CD14-positive monocyte (primary cell): Measurements from ENCODE around the gene UBXN1. TPM values are rescaled to one million over a fixed set of nuclear protein-coding genes. Genes with fewer than 3 reads are reported as not detected.
A peak's percentile ranks its signal among the peaks of the same experiment; 100 is the strongest.
"Not testable (repeated sequence)": the region's sequence is repeated elsewhere in the genome, so short reads cannot be mapped to it uniquely, and the experiment has no call there.

Source experiments
- DNase-seq, 3 donors: peaks; one replicate each; pipeline ENCODE4 v3.0.0-alpha.2; 2011 to 2022
- H2AFZ ChIP-seq: 2 replicates; pipeline ENCODE4 v1.6.0; 2012; ENCODE audit warnings: mild to moderate bottlenecking, low read depth, low read length, inconsistent platforms; ENCODE audit not compliant: insufficient read depth, poor library complexity, severe bottlenecking
- H3K27ac ChIP-seq, 2 donors: 1 replicate in 1 of 2; 2 replicates in 1 of 2; pipeline ENCODE4 v1.5.1; 2012 to 2013; ENCODE audit warnings: low read length in 2 of 2, control low read depth in 1 of 2, inconsistent platforms in 1 of 2, low read depth in 1 of 2, mild to moderate bottlenecking in 1 of 2
- H3K27me3 ChIP-seq, 2 donors: one replicate each; pipeline versions ENCODE4 v1.6.0 to v1.6.1; 2011 to 2013; ENCODE audit warnings: low read length in 2 of 2; ENCODE audit not compliant: control insufficient read depth in 2 of 2, insufficient read depth in 2 of 2
- H3K36me3 ChIP-seq, 2 donors: replicated peaks in 1 of 2; 1 replicate in 1 of 2; 2 replicates in 1 of 2; pipeline versions ENCODE4 v1.5.1 to v1.6.1; 2012 to 2013; ENCODE audit warnings: low read length in 2 of 2, control low read depth in 1 of 2, inconsistent platforms in 1 of 2, mild to moderate bottlenecking in 1 of 2; ENCODE audit not compliant: insufficient read depth in 2 of 2, control insufficient read depth in 1 of 2
- H3K4me1 ChIP-seq, 2 donors: 1 replicate in 1 of 2; 2 replicates in 1 of 2; pipeline versions ENCODE4 v1.5.1 to v1.6.1; 2012 to 2013; ENCODE audit warnings: low read length in 2 of 2, control low read depth in 1 of 2, inconsistent platforms in 1 of 2, mild to moderate bottlenecking in 1 of 2, moderate library complexity in 1 of 2; ENCODE audit not compliant: insufficient read depth in 2 of 2, control insufficient read depth in 1 of 2
- H3K4me2 ChIP-seq: replicated peaks from 2 replicates; pipeline ENCODE3; 2012; ENCODE audit warnings: low read length, moderate library complexity, mild to moderate bottlenecking; ENCODE audit not compliant: poor library complexity, severe bottlenecking; ENCODE audit errors: extremely low read depth
- H3K4me3 ChIP-seq, 3 experiments: fragments of 200-600 bp in 1 of 3; sonication (generic) in 1 of 3; replicated peaks in 1 of 3; 1 replicate in 2 of 3; 2 replicates in 1 of 3; pipeline ENCODE4 v1.5.1; 2011 to 2013; ENCODE audit warnings: low read length in 3 of 3, mild to moderate bottlenecking in 3 of 3, control low read depth in 2 of 3, low read depth in 2 of 3, inconsistent platforms in 1 of 3, moderate library complexity in 1 of 3
- H3K79me2 ChIP-seq: 2 replicates; pipeline ENCODE4 v1.6.0; 2012; ENCODE audit warnings: mild to moderate bottlenecking, control low read depth, inconsistent platforms, low read length, moderate library complexity; ENCODE audit not compliant: insufficient read depth
- H3K9ac ChIP-seq: 2 replicates; pipeline ENCODE4 v1.6.0; 2017; ENCODE audit warnings: low read length, mild to moderate bottlenecking; ENCODE audit not compliant: insufficient read depth, poor library complexity, severe bottlenecking
- H3K9me3 ChIP-seq, 2 donors: replicated peaks in 1 of 2; 1 replicate in 1 of 2; 2 replicates in 1 of 2; pipeline versions ENCODE4 v1.5.1 to v1.6.1; 2012 to 2013; ENCODE audit warnings: low read length in 2 of 2, control low read depth in 1 of 2; ENCODE audit not compliant: control insufficient read depth in 1 of 2, insufficient read depth in 1 of 2
- H4K20me1 ChIP-seq: 2 replicates; pipeline ENCODE4 v1.6.0; 2012; ENCODE audit warnings: mild to moderate bottlenecking, low read length, control low read depth, moderate library complexity; ENCODE audit not compliant: insufficient read depth
- H3K27ac Mint-ChIP-seq, 7 donors: one replicate each; pipeline ENCODE4 v1.8.0; 2020; ENCODE audit warnings: mild to moderate bottlenecking in 7 of 7, mixed read lengths in 7 of 7, moderate library complexity in 6 of 7, inconsistent platforms in 2 of 7
- H3K27me3 Mint-ChIP-seq, 3 donors: one replicate each; pipeline ENCODE4 v1.8.0; 2021 to 2022; ENCODE audit warnings: low read depth in 3 of 3, mild to moderate bottlenecking in 3 of 3, mixed read lengths in 3 of 3, moderate library complexity in 3 of 3, inconsistent platforms in 1 of 3
- H3K36me3 Mint-ChIP-seq, 2 donors: one replicate each; pipeline ENCODE4 v1.8.0; 2020; ENCODE audit warnings: mixed read lengths in 2 of 2, inconsistent platforms in 1 of 2, mild to moderate bottlenecking in 1 of 2
- H3K4me1 Mint-ChIP-seq: one replicate; pipeline ENCODE4 v1.8.0; 2020; ENCODE audit warnings: mild to moderate bottlenecking, mixed read lengths
- H3K4me3 Mint-ChIP-seq, 2 donors: one replicate each; pipeline ENCODE4 v1.8.0; 2020; ENCODE audit warnings: mild to moderate bottlenecking in 2 of 2, mixed read lengths in 2 of 2, moderate library complexity in 1 of 2
- H3K9me3 Mint-ChIP-seq, 7 donors: one replicate each; pipeline ENCODE4 v1.8.0; 2020 to 2022; ENCODE audit warnings: mixed read lengths in 7 of 7, mild to moderate bottlenecking in 6 of 7, moderate library complexity in 6 of 7, inconsistent platforms in 2 of 7
- CTCF ChIP-seq: fragments of 200-600 bp; IDR thresholded peaks from one replicate; pipeline ENCODE4 v1.8.0; 2022; ENCODE audit warnings: antibody characterized with exemption, mild to moderate bottlenecking
- WGBS: methylation state at CpG from one replicate; pipeline ENCODE4 v1.1.5; 2013; ENCODE audit warnings: missing lambda C conversion rate; ENCODE audit not compliant: insufficient coverage; 5-methylcytosine and 5-hydroxymethylcytosine counted together
- intact Hi-C, 2 donors: fragments of 100-400 bp; cut with micrococcal nuclease; formaldehyde crosslinking; loops; one replicate each; pipeline versions ENCODE4 v1.15.0 to v1.15.1; 2023
- polyA plus RNA-seq, 3 donors: library from polyadenylated mRNA; depleted of rRNA in 1 of 3; unstranded in 2 of 3; stranded (reverse) in 1 of 3; fragments of 300-500 nt in 2 of 3; fragments of >200 nt in 1 of 3; fragmentation: Illumina TruSeq in 2 of 3; gene quantifications; 1 replicate in 2 of 3; 2 replicates in 1 of 3; pipeline ENCODE4 v1.2.3, GENCODE V29; 2012 to 2021

The UBXN1 gene
- polyA plus RNA-seq, 3 donors, result 93.9 to 147 (median 106) TPM

- Histone ChIP-seq H3K4me3 (peak overlapping the region in 1 of 3 experiments; percentile 97), H2AFZ (peak overlapping the region; percentile 17), H4K20me1 (no peaks in the 10 kb centered on the region), H3K79me2 (peaks cover 30% of the 10 kb centered on the region), H3K9ac (no peak overlapping the region), H3K27me3 (no peaks in the 10 kb centered on the region), H3K4me1 (peaks cover 11 to 14% of the 10 kb centered on the region in 2 donors), H3K36me3 (peaks cover 6% of the 10 kb centered on the region in 2 donors), H3K4me2 (peak overlapping the region; percentile 99), H3K27ac (no peak overlapping the region), H3K9me3 (no peaks in the 10 kb centered on the region)
- H3K4me1 Mint-ChIP-seq, result peaks cover 21% of the 10 kb centered on the region
- no CpG with 5 or more reads among the region's 11 CpGs for WGBS
- intact Hi-C loops, result loop anchor here (5.0 kb wide), 2 partner anchors 53 to 62 kb away; partner anchors contain the start of genes BSCL2 (in 1 of the 2), GNG3 (in 1 of the 2) and TUT1 (in 1 of the 2)
- peaks cover 0 to 3% (median 0%) of the 10 kb centered on the region in 3 donors for H3K27me3 Mint-ChIP-seq
- H3K27ac Mint-ChIP-seq, result peak overlapping the region in 3 of 7 donors; percentile 15 to 66 (median 46)
- no peaks in the 10 kb centered on the region for H3K9me3 Mint-ChIP-seq
- TF ChIP-seq CTCF, result no peak
- H3K4me3 Mint-ChIP-seq, result peak overlapping the region in 1 of 2 donors; percentile 87
- H3K36me3 Mint-ChIP-seq, result peaks cover 5 to 10% of the 10 kb centered on the region in 2 donors
- no peak for DNase-seq
Observed at GRCh38 chr11:62654297-62654696, 24.6 kb downstream of the UBXN1 start.

GRCh38 chr11:62652161-62653006, 26.5 kb downstream of the UBXN1 start:
- Histone ChIP-seq H4K20me1 (no peaks in the 10 kb centered on the region), H3K9me3 (no peaks in the 10 kb centered on the region), H3K36me3 (peaks cover 21 to 24% of the 10 kb centered on the region in 2 donors), H3K27me3 (no peaks in the 10 kb centered on the region), H3K9ac (peak overlapping the region; percentile 91), H2AFZ (peak overlapping the region; percentile 92), H3K4me2 (peak overlapping the region; percentile 99), H3K27ac (peak overlapping the region; percentile 65 to 89), H3K4me1 (peaks cover 11 to 17% of the 10 kb centered on the region in 2 donors), H3K79me2 (peaks cover 35% of the 10 kb centered on the region), H3K4me3 (peak overlapping the region; percentile 67 to 97 (median 79))
- no peak for DNase-seq
- intact Hi-C loops, result loop anchor here (2.0 to 5.0 kb wide), 3 partner anchors 26 to 60 kb away; partner anchors contain the start of genes BSCL2 (in 1 of the 2), GNG3 (in 1 of the 2), TUT1 (in 1 of the 2) and UBXN1 (in 1 of the 2)
- TF ChIP-seq CTCF, result no peak
- peaks cover 14 to 28% of the 10 kb centered on the region in 2 donors for H3K36me3 Mint-ChIP-seq
- no peaks in the 10 kb centered on the region for H3K9me3 Mint-ChIP-seq
- peaks cover 23% of the 10 kb centered on the region for H3K4me1 Mint-ChIP-seq
- H3K4me3 Mint-ChIP-seq, result peak overlapping the region; percentile 87 to 94
- WGBS, result 43% methylated on average over 14 of the region's 16 CpGs
- H3K27ac Mint-ChIP-seq, result peak overlapping the region; percentile 86 to 94 (median 91)
- peaks cover 0 to 3% (median 0%) of the 10 kb centered on the region in 3 donors for H3K27me3 Mint-ChIP-seq

GRCh38 chr11:62650283-62650682, 28.6 kb downstream of the UBXN1 start:
- H3K36me3 Mint-ChIP-seq, result peaks cover 14 to 28% of the 10 kb centered on the region in 2 donors
- H3K79me2 ChIP-seq, result peaks cover 51% of the 10 kb centered on the region
- not testable (repeated sequence) for H3K27ac ChIP-seq, H3K27me3 ChIP-seq, H3K9ac ChIP-seq, H3K9me3 Mint-ChIP-seq, H3K9me3 ChIP-seq, H3K4me3 ChIP-seq, H3K4me3 Mint-ChIP-seq, DNase-seq, H3K27me3 Mint-ChIP-seq, H4K20me1 ChIP-seq, H3K27ac Mint-ChIP-seq, H2AFZ ChIP-seq, H3K4me2 ChIP-seq
- intact Hi-C loops, result loop anchor here (5.0 kb wide), 2 partner anchors 57 to 58 kb away; partner anchors contain the start of genes BSCL2 (in 1 of the 2), GNG3 (in 1 of the 2) and TUT1 (in 1 of the 2)
- H3K36me3 ChIP-seq, result peaks cover 21 to 24% of the 10 kb centered on the region in 2 donors
- peaks cover 24 to 34% of the 10 kb centered on the region in 2 donors for H3K4me1 ChIP-seq
- WGBS, result 100% methylated on average over 6 of the region's 12 CpGs
- peaks cover 32% of the 10 kb centered on the region for H3K4me1 Mint-ChIP-seq
